Sigmoid colon (tissue), 7 donors: Measurements from ENCODE around the gene ZNF853. TPM values are rescaled to one million over a fixed set of nuclear protein-coding genes. Genes with fewer than 3 reads are reported as not detected.
A peak's percentile ranks its signal among the peaks of the same experiment; 100 is the strongest.
"Not testable (repeated sequence)": the region's sequence is repeated elsewhere in the genome, so short reads cannot be mapped to it uniquely, and the experiment has no call there.

Experiments used
- DNase-seq: peaks from one replicate; pipeline ENCODE4 v3.0.0-alpha.2; 2019
- H3K27ac ChIP-seq, 4 donors: fragments of 200-600 bp; sonication (generic); one replicate each; pipeline ENCODE4 v1.5.1; 2016 to 2019; ENCODE audit warnings: mild to moderate bottlenecking in 1 of 4
- H3K27me3 ChIP-seq, 3 donors: fragments of 200-600 bp; sonication (generic); one replicate each; pipeline ENCODE4 v1.5.1; 2019; ENCODE audit warnings: mild to moderate bottlenecking in 1 of 3
- H3K36me3 ChIP-seq, 4 donors: fragments of 200-600 bp; sonication (generic); one replicate each; pipeline ENCODE4 v1.5.1; 2016 to 2019
- H3K4me1 ChIP-seq, 4 donors: fragments of 200-600 bp; sonication (generic); one replicate each; pipeline ENCODE4 v1.5.1; 2017 to 2019
- H3K4me3 ChIP-seq, 4 donors: fragments of 200-600 bp; sonication (generic); one replicate each; pipeline ENCODE4 v1.5.1; 2017 to 2019; ENCODE audit warnings: mild to moderate bottlenecking in 2 of 4, moderate library complexity in 1 of 4
- H3K9me3 ChIP-seq, 4 donors: fragments of 200-600 bp in 3 of 4; sonication (generic) in 3 of 4; one replicate each; pipeline versions ENCODE4 v1.5.1 to v1.6.1; 2013 to 2019
- CTCF ChIP-seq, 4 experiments: fragments of 450-650 bp in 3 of 4; fragments of 200-600 bp in 1 of 4; IDR thresholded peaks; one replicate each; pipeline ENCODE4 v1.5.1; 2016 to 2019; ENCODE audit warnings: antibody characterized with exemption in 4 of 4, mild to moderate bottlenecking in 3 of 4, moderate library complexity in 2 of 4
- EP300 ChIP-seq, 4 donors: sonication (generic); formaldehyde crosslinking; IDR thresholded peaks; one replicate each; pipeline ENCODE4 v1.6.1; 2017; ENCODE audit warnings: antibody characterized with exemption in 4 of 4
- POLR2A ChIP-seq, 2 donors: fragments of 450-650 bp; IDR thresholded peaks; one replicate each; pipeline ENCODE4 v1.6.1; 2016; ENCODE audit warnings: antibody characterized with exemption in 2 of 2, mild to moderate bottlenecking in 2 of 2, moderate library complexity in 2 of 2
- POLR2AphosphoS5 ChIP-seq, 4 donors: sonication (generic); formaldehyde crosslinking; IDR thresholded peaks; one replicate each; pipeline ENCODE4 v1.6.1; 2017; ENCODE audit warnings: antibody characterized with exemption in 4 of 4
- WGBS, 2 donors: extraction: QIAGEN DNeasy Blood & Tissue Kit; methylation state at CpG; one replicate each; pipeline ENCODE4 v1.1.7; 2013; 5-methylcytosine and 5-hydroxymethylcytosine counted together
- intact Hi-C: fragments of 100-400 bp; cut with DNase I; formaldehyde crosslinking; loops from one replicate; pipeline ENCODE4 v1.15.1; 2023
- polyA plus RNA-seq, 3 donors: library from polyadenylated mRNA; stranded (reverse); fragments of 200-250 nt; gene quantifications; one replicate each; pipeline ENCODE4 v1.2.3, GENCODE V29; 2013
- total RNA-seq, 4 donors: library from RNA; depleted of rRNA; stranded (reverse); fragments of >200 nt; gene quantifications; one replicate each; pipeline ENCODE4 v1.1.0, GENCODE V29; 2016
- donor health status: healthy with polysubstance abuse.
- donor health status: Bipolar disorder and iron deficiency.
- donor health status: healthy.

Gene ZNF853
- total and polyA plus RNA-seq, 7 donors, result 0.69 to 36.0 (median 20.0) TPM

- H3K4me3 ChIP-seq, result peak overlapping the region; percentile 67 to 77 (median 72)
- no peaks in the 10 kb centered on the region for H3K27me3 ChIP-seq
- H3K9me3 ChIP-seq, result no peaks in the 10 kb centered on the region
- 74 to 91% methylated on average over 18 of the region's 18 CpGs for WGBS, 2 donors
- intact Hi-C loops, result no loop called here
- DNase-seq, result no peak
- TF ChIP-seq EP300 (IDR thresholded peaks at IDR 0.05) (no peak), CTCF (IDR thresholded peaks at IDR 0.05) (no peak), POLR2AphosphoS5 (IDR thresholded peaks at IDR 0.05) (no peak), POLR2A (IDR thresholded peaks at IDR 0.05) (no peak)
- H3K36me3 ChIP-seq, result peaks cover 9 to 48% (median 25%) of the 10 kb centered on the region in 4 donors
- peaks cover 0 to 11% (median 6%) of the 10 kb centered on the region in 4 donors for H3K4me1 ChIP-seq
- H3K27ac ChIP-seq, result peak overlapping the region; percentile 93 to 97 (median 95)
Observed at GRCh38 chr7:6578114-6579084, 37.0 kb upstream of the ZNF853 start.

- no peak for TF ChIP-seq POLR2A (IDR thresholded peaks at IDR 0.05)
- TF ChIP-seq EP300 (IDR thresholded peaks at IDR 0.05), result no peak
- TF ChIP-seq CTCF (IDR thresholded peaks at IDR 0.05), result no peak
- no peak for TF ChIP-seq POLR2AphosphoS5 (IDR thresholded peaks at IDR 0.05)
- H3K27me3 ChIP-seq, result no peaks in the 10 kb centered on the region
- H3K4me1 ChIP-seq, result peaks cover 0 to 11% (median 6%) of the 10 kb centered on the region in 4 donors
- peaks cover 9 to 59% (median 29%) of the 10 kb centered on the region in 4 donors for H3K36me3 ChIP-seq
- no peak for DNase-seq
- intact Hi-C loops, result no loop called here
- 96 to 97% methylated on average over 4 of the region's 4 CpGs for WGBS, 2 donors
- no peak overlapping the region for H3K27ac ChIP-seq
- no peaks in the 10 kb centered on the region for H3K9me3 ChIP-seq
- no peak overlapping the region for H3K4me3 ChIP-seq
Observed at GRCh38 chr7:6579446-6579845, 36.0 kb upstream of the ZNF853 start.

GRCh38 chr7:6585746-6586432 is 29.5 kb upstream of the ZNF853 start:
- intact Hi-C loops, result loop anchor here (5.0 kb wide), 1 partner anchor 121 kb away; the partner anchor contains the start of gene ZNF12

GRCh38 chr7:6588566-6588965 is 26.8 kb upstream of the ZNF853 start:
- DNase-seq, result no peak

More at GRCh38 chr7:6585746-6586432, 29.5 kb upstream of the ZNF853 start:
- H3K36me3 ChIP-seq, result peaks cover 9 to 82% (median 38%) of the 10 kb centered on the region in 4 donors
- H3K4me3 ChIP-seq, DNase-seq, H3K27me3 ChIP-seq, H3K27ac ChIP-seq, H3K9me3 ChIP-seq: not testable (repeated sequence)
- H3K4me1 ChIP-seq, result peaks cover 0 to 11% (median 9%) of the 10 kb centered on the region in 4 donors
- 95 to 96% methylated on average over 8 of the region's 8 CpGs for WGBS, 2 donors

More at GRCh38 chr7:6588566-6588965, 26.8 kb upstream of the ZNF853 start:
- H3K4me3 ChIP-seq, result no peak overlapping the region
- H3K27ac ChIP-seq, result no peak overlapping the region
- peaks cover 0 to 76% (median 27%) of the 10 kb centered on the region in 4 donors for H3K36me3 ChIP-seq
- H3K9me3 ChIP-seq, result no peaks in the 10 kb centered on the region
- H3K27me3 ChIP-seq, result no peaks in the 10 kb centered on the region
- 86 to 90% methylated on average over 9 of the region's 9 CpGs for WGBS, 2 donors
- intact Hi-C loops, result loop anchor here (5.0 kb wide), 1 partner anchor 119 kb away; the partner anchor contains the start of gene ZNF12
- peaks cover 0 to 22% (median 18%) of the 10 kb centered on the region in 4 donors for H3K4me1 ChIP-seq
- TF ChIP-seq POLR2A (IDR thresholded peaks at IDR 0.05), result no peak
- no peak for TF ChIP-seq EP300 (IDR thresholded peaks at IDR 0.05)
- TF ChIP-seq POLR2AphosphoS5 (IDR thresholded peaks at IDR 0.05), result no peak
- TF ChIP-seq CTCF (IDR thresholded peaks at IDR 0.05), result no peak
